GM04503 (cell line): ENCODE measurements around the gene MXD4.
A peak's percentile ranks its signal among the peaks of the same experiment; 100 is the strongest.

Experiments
- DNase-seq: peaks from one replicate; pipeline ENCODE4 v3.0.0-alpha.2; 2012; ENCODE audit warnings: low read depth

MXD4 gene

GRCh38 chr4:2261853-2262144 lies at the start of gene MXD4:
TSS of gene MXD4 (minus strand) at chr4:2262109. CDS start at chr4:2261980, 129 bp downstream.
- DNase-seq = no peak

DNA sequence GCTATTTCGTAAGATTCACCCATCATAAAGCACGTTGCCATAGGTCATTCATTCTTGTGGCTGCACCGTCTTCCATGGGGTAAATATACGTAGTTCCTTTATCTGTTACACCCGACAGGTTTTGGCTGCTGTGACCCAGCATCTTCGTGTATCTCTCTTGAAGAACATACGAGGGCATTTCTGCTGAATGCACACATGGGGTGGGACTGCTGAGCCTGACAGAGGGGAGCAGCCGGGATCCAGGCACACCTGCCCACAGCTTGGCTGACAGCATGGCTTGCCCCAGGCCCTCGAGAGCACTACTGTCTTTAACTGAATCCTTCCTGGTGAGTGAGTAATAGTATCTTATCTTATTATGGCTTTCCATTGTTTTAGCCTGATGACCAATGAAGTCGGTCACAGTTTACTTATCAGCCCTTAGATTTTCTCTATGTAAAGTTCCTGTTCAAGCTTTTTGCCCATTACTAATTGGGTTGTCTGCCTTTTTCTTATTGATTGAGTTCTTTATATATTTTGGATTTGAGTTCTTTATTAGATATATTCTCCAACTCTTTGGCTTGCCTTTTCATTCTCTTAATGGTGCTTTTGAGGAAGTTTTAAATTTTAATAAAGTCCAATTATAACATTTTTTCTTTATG lies 45.0 kb upstream of the MXD4 start:
- no peak for DNase-seq

DNA sequence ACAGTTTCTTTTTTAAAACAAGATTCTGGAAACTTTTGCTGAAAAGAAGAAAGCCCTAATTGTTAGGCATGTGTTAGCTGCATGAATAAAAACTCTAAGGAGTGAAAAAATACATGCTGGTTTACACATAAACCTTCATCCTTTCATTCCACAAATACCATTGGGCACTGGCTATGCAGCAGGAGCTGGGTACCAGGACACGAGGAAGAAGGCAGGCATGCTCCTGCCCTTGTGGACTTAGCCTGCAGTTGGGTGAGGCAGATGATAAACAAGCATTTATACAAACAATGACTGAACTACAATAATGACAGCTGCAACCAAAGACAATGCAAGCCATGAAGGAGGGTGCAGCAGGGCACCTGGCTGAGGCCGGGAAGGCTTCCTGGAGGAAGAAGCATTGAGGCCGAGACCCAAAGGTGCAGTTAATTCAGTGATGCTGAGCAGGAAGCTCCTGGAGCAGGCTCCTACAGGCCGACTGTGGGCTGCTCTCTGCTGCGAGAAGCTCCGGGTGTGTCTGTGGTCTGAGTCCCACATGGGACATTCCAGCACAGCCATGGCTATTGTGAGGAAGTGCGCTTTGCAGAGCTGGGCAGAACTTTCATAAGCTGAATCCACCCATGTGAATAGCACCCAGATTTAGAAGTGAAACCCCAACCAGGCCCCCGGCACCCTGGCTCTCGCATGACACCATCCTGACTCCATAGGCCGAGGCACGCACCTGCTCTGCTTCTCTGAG lies 44.0 kb upstream of the MXD4 start:
- DNase-seq = no peak

DNA sequence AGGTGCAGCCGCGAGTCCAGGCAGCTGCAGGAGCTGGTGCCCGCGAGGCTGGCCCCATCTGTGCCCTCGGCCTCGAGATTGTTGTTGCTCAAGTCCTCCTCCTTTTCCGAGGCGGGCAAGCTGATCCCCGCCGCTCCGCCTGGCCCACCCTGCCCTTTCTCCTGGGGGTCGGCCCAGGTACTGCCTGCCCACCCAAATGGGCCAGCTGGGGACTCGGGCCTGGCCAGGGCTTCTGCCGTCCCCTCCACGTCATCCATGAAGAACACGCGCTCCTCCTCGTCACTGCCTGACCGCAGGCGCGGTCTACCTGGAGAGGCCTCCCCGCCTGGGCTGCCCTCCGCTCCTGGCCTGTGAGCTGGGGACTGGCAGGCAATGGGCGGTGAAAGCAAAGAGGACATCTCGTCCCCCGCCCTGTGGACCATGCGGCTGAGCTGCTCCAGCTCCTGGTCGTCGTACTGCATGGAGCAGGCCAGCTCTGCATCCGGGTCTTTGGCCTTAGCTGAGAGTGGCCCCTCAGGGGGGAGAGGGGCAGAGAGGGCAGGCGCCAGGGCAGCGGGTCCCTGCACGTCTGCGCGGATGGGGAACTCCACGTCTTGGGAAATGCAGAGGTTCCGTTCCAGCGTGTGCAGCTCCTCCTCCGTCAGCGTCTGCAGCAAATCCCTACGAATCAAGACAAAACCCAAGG lies 43.1 kb upstream of the MXD4 start:
- no peak for DNase-seq

DNA sequence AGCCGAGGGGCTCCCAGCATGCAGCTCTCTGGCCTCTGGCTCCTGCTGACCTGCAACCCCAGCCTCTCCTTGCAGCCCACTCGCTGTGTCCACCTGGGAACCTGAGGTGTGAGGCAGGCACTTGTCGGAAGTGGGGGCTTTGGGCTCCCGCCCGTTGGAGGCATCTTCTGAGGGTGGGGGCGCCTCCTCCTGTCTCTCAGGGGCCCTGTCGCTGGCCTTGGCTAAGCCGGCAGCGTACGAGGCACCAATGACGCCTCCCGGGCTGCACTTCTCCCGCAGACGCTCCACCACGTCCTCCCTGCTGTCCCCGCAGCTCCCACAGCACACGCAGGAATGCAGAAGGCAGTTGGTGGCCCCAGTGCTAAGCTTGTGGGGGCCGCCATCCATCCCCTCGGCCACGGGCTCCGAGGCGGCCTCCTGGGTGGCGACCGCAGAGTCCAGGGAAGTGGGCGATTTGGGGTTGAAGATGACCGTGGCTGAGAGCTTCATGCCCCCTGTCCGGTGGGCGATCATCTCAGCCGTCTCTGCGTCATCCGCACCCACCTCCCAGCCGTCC lies 42.5 kb upstream of the MXD4 start:
- no peak for DNase-seq

DNA sequence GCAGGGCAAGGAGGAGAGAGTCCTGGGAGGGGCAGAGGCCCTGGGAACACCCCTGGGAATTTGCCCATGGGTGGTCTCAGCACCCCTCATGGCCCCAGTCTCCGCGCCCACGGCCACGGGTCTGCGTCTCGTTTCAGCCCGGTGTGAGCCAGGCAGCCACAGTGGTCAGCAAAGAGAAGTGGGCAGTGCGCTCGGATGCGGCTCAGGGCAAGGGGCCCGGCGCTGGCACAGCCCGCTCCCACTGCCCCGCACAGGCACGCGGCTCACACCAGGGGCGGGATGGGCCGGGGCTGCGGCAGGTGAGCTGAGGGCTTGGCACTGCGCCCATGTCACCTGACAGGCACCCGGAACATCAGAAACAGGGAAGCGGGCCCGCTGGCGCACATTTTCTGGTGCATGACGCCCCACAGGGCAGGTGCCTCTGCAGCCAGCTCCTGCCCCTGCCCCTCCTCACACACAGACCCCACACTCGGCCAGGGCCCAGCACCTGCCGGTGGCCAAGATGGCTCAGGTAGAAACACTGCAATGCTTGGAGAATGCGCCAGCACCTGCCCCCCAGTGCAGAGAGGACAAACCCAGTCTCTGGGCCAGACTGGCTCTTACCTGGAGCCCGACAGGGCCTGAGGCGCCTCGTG lies 41.9 kb upstream of the MXD4 start:
- DNase-seq = no peak

DNA sequence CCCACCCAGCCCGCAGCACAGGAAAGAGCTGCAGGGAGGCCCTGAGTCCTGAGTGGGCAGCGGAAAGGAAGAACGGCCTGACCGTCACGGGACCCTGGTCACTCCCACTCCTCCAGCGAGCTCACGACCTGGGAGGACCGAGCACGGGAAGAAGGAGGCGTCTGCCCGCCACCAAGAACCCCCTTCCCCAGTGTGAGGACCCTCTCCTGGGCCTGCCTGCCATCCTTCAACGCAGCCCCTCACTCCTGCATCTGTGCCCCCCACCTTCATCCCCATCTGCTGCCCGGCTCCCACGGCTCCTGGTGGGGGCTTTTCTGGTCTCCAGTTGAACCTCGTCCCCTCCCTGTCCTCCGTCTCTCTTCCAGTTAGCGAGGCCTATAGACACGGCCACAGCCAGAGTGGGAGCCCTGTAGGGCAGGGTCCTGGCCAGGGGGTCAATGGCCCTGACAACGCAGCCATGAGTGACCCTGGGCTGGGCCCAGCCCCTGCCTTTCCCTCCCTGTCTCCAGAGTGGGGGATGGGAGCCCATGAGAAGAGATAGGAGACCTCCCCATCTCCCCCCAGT lies 41.3 kb upstream of the MXD4 start:
- no peak for DNase-seq

- DNase-seq = no peak
Observed at GRCh38 chr4:2302387-2303119, 40.6 kb upstream of the MXD4 start.

DNA sequence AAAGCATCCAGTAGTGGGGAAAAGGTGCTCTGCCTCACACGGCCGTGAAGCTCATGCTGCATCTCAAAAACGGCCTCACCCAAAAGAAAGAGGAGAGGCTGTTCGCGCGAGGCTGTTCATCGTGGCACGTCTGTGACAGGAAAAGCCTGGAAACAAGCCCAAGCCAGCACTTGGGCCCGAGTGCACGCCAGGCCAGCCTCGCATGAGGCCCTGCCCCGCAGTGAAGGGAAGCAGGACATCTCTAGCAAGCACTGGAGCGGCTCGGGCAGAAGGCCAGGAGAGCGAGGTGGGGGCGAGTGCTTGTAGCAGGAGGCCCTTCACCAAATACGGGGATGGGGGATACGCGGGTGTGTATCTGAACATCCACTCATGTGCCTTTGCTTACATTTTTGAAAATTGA lies 39.9 kb upstream of the MXD4 start:
- DNase-seq = no peak

DNA sequence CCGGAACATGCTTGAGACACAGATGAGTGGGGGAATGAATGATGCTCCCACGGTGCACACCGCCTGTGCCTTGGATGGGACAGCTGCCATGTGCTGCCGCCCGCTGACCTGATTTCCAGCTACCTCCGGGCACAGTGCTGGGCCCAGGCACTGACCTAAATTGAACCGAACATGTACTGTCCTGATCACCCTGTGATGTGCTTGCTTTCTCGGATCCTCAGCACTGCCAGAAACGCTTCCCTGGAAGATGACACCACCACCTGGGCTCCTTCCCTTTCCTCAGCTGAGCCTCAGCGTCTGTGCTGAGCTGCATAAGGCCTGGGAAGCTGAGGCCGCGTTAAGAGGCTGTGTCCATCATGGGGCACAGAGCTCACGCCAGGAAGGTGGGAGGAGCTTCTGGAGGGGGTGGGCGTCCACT lies 39.3 kb upstream of the MXD4 start:
- no peak for DNase-seq

GRCh38 chr4:2300431-2301224 lies 38.7 kb upstream of the MXD4 start:
- no peak for DNase-seq

DNA sequence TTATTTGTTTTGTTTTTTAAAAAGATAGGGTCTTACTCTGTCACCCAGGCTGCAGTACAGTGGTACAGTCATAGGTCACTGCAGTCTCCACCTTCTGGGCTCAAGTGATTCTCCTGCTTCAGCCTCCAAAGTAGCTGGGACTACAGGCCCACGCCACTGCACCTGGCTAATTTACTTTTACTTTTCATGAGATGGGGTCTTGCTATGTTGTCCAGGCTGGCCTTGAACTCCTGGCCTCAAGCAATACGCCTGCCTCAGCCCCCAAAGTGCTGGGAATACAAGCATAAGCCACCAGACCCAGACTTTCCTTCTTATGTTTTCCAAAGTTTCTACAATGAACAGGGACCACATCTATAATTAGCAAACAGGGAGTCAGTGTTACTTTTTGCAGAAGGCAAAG lies 37.9 kb upstream of the MXD4 start:
- no peak for DNase-seq

DNA sequence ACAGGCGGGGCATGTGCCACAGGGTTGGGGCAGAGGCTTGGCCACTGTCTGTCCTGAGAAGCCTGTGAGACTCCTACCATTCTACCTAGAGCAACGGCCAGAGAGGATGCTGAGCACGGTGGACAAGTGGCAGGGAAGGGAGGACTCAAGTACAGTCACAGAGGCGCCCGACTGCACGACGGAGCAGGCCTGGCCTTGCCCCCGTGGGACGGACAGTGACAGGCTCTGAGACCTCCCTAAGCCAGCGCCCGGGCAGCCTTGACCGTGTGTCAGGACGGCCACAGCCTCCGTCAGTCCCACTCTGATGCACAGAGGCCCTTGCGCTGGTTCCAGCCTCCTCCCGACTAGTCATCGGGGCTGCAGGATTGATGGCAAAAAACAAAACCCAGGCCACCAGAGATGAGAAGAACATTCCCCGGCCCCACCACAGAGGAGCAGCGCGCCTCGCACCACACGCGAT lies 36.7 kb upstream of the MXD4 start:
- DNase-seq = peak; percentile 22

- DNase-seq = no peak
Observed at GRCh38 chr4:2297606-2298531, 36.0 kb upstream of the MXD4 start.

DNA sequence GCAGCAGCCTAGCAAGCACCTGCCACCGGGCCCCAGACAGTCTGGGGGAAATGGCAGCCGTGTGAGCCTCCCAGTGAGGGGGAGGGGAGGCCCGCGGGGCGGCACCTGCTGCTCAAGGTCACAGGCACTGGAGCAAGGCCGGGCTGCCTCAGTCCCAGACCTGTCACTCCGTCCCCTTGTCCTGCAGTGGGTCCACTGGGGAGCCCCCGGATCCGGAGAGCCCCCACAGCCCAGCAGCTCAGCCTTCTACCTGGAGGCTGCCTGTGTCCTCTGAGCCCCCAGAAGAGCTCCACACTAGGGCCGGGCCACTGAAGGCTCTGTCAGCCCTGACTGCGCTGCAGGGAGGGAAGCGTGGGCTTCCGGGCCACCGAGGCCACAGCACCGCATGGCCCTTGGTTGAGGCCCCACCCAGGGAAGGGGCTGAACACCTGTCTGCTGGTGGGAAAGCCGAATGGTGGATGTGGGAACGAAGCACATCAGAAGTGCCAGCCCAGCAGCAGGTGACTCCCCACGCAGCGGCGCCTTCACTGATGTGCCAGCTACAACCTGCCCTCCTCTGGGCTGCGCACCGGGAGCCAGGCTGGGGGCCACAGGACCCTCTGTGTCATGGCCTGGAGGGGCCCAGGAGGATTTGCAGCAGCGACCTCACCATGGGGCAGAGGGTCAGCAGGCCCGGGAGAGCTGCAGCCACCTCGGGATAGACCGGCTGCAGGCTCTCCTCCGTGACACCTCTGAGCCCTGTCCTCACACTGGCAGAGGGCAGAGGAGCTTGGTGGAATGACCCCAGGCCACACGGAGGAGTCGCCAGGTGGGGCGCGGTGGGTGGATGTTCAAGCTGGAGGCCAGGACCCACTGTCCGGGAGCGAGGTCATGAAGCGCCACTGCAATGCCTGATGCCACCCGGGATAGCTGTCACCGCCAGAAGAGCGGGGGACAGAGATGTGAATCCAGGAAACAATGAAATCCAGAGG lies 35.0 kb upstream of the MXD4 start:
- no peak for DNase-seq

DNA sequence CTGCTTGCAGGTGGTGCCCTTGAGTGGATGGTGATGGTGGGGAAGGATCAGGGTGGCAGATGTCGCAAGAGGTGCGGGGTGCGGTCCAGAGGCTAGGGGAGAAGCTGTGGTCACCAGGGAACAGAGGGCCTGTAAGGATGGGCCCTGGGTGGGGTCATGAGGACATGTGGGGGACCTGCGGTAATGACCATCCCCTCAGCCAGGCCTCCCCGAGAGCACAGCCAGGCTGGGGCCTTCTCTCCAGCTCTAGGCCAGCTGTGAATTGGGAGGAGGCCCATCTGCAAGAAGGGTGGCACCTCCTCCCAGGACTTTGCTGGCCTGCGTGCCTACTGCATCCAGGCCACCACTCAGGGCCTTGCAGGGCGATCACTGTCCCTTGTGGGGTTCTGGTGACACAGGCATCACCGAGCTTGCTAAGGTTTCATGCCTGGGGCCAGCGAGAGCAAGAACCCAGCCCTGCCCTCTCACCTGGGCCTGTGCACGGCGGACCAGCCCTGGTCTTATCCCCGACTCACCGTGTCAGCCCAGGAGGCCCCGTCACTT lies 34.1 kb upstream of the MXD4 start:
- no peak for DNase-seq

DNA sequence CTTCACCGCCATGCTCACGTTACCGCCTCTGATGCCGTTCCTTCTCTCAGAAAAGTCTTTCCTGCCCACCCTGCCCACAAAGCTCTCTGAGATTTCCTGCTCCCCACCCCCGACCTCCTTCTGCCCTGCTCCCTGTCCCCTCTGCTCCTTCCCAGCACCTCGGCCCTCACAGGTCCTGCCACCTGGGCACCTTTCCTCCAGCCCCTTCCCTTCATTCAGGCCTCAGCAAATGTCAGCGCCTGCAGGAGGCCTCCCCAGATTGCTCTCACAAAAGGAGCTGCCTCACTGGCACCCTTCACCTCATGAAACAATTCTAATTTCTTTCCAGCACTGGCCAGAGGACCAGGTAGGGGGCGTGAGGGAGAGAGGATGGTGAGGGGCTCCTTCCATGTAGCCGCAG lies 33.6 kb upstream of the MXD4 start:
- no peak for DNase-seq

DNA sequence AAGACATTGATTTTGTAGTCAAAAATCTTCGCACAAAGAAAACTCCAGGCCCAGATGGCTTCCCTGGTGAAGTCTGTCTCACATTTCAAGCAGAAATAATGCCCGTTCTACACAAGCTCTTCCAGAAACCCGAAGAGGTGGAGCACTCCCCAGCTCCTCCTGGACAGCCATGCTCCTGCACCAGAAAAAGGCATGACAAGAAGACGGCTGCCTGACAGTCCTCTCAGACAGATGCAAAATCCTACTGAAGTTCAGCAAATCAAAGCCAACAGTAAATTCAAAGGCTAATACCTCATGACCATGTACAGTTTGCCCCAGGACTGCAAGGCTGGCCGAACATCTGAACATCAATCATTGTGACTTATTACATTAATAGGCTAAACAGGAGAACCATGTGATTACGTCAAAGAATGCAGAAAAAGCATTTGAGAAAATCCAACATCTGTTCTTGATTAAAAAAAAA lies 30.8 kb upstream of the MXD4 start:
- DNase-seq = peak; percentile 49
